ENCODE results near the gene PARM1. TPM values are rescaled to one million over a fixed set of nuclear protein-coding genes. Genes with fewer than 3 reads are reported as not detected.

PARM1 gene
- total and polyA plus RNA-seq, 9 of the 15 experiments (the other 6 are each of a cell fraction or from before 2014, with no cell fraction given), result 0.07 TPM; not detected in 8

DNA sequence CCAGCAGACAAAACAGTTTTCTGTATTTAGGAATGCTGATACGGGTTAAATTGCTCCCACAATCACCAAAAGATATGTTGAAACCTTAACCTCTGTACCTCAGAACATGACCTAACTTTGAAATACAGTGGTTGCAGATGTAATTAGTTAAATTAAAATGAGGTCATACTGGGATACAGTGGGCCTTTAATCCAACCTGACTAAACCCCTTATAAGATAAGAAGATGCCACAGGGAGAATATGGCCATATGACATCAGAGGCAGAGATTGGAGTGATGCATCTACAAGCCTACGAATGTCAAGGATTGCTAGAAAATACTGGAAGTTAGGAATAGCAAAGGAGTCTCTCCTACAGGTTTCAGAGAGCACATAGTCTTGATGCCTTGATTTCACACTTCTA lies 32.1 kb upstream of the PARM1 start:
- BruUV-seq (replicated peaks), result no TSS peak
- DNase-seq (ENCODE audit: extremely low read depth in 1 of 4, low spot score in 3 of 4) (no peak), FAIRE-seq (no peak), ATAC-seq (no peak)
- no peaks in the 10 kb centered on the region for H3K4me1 ChIP-seq (replicated peaks in 1 of 2; ENCODE audit: control insufficient read depth in 2 of 2, insufficient read depth in 2 of 2, low read length in 2 of 2)
- H3K4me2 ChIP-seq (ENCODE audit: insufficient read depth, low read length), result no peak overlapping the region
- in situ Hi-C loops (cut with MboI), result no loop called here
- no peaks in the 10 kb centered on the region for H3K27me3 ChIP-seq (ENCODE audit: control insufficient read depth in 2 of 2, insufficient read depth in 2 of 2, low read length in 2 of 2)
- H3K79me2 ChIP-seq (ENCODE audit: control insufficient read depth, insufficient read depth, low read length), result no peaks in the 10 kb centered on the region
- POLR2A ChIA-PET, result no interaction called here
- WGBS (ENCODE audit: insufficient coverage, low coverage, missing lambda C conversion rate), result 0% methylated on average over 2 of the region's 2 CpGs
- H3K36me3 ChIP-seq (ENCODE audit: control insufficient read depth, insufficient read depth, low read length), result no peaks in the 10 kb centered on the region
- no peak overlapping the region for H3K27ac ChIP-seq (ENCODE audit: extremely low read depth, low read depth, low read length)
- intact Hi-C loops (cut with micrococcal nuclease), result no loop called here
- H3K9me3 ChIP-seq (replicated peaks; ENCODE audit: control insufficient read depth, insufficient read depth, low read depth, low read length), result no peaks in the 10 kb centered on the region
- no peaks in the 10 kb centered on the region for H3K9me1 ChIP-seq (ENCODE audit: control insufficient read depth, insufficient read depth, low read length)
- H4K20me1 ChIP-seq (replicated peaks; ENCODE audit: control insufficient read depth, insufficient read depth, low read length), result no peaks in the 10 kb centered on the region
- H3K9ac ChIP-seq (ENCODE audit: insufficient read depth in 1 of 2, low read depth in 2 of 2, low read length in 2 of 2), result no peak overlapping the region
- no peak overlapping the region for H3K4me3 ChIP-seq
- no peak overlapping the region for H2AFZ ChIP-seq (ENCODE audit: low read depth, low read length)
- CTCF ChIA-PET (ENCODE audit: low intra/inter-chr PET ratio), result no interaction called here
- TF ChIP-seq HDAC1 (IDR thresholded peaks at IDR 0.05) (no peak), ASH1L (IDR thresholded peaks at IDR 0.05; ENCODE audit: borderline replicate concordance, low read depth, partially characterized antibody) (no peak), HMGN3 (IDR thresholded peaks at IDR 0.05; ENCODE audit: borderline replicate concordance, extremely low read depth, insufficient read length, low read depth, low read length) (no peak), GATAD2B (IDR thresholded peaks at IDR 0.05; ENCODE audit: borderline replicate concordance) (no peak), ZNF324 (CRISPR knock-in tag; IDR thresholded peaks at IDR 0.05) (no peak)
- TF ChIP-seq, protein P1, sequence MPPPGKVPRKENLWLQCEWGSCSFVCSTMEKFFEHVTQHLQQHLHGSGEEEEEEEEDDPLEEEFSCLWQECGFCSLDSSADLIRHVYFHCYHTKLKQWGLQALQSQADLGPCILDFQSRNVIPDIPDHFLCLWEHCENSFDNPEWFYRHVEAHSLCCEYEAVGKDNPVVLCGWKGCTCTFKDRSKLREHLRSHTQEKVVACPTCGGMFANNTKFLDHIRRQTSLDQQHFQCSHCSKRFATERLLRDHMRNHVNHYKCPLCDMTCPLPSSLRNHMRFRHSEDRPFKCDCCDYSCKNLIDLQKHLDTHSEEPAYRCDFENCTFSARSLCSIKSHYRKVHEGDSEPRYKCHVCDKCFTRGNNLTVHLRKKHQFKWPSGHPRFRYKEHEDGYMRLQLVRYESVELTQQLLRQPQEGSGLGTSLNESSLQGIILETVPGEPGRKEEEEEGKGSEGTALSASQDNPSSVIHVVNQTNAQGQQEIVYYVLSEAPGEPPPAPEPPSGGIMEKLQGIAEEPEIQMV (tag; conservative IDR thresholded peaks at IDR 0.05; ENCODE audit: low read depth), result no peak
